Eye (tissue), 1 donor: ENCODE measurements around the gene CCDC93.
A peak's percentile ranks its signal among the peaks of the same experiment; 100 is the strongest.
"Not testable (repeated sequence)": the region's sequence is repeated elsewhere in the genome, so short reads cannot be mapped to it uniquely, and the experiment has no call there.

Experiments
- DNase-seq: peaks from one replicate; pipeline ENCODE4 v3.0.0-alpha.2; 2015

The CCDC93 gene

GRCh38 chr2:118044854-118045253, 31.0 kb upstream of the CCDC93 start:
- no peak for DNase-seq

- DNase-seq = no peak
Measured at GRCh38 chr2:118044103-118044716, 30.3 kb upstream of the CCDC93 start.

- no peak for DNase-seq
Measured at GRCh38 chr2:118040891-118041290, 27.0 kb upstream of the CCDC93 start.

- peak; percentile 63 for DNase-seq
Measured at GRCh38 chr2:118032169-118033013, 18.5 kb upstream of the CCDC93 start.

GRCh38 chr2:118031566-118031965, 17.7 kb upstream of the CCDC93 start:
- no peak for DNase-seq

- no peak for DNase-seq
Measured at GRCh38 chr2:118029025-118029424, 15.2 kb upstream of the CCDC93 start.

- DNase-seq = no peak
Measured at GRCh38 chr2:118021356-118021755, 7.5 kb upstream of the CCDC93 start.

- DNase-seq = no peak
Measured at GRCh38 chr2:118019821-118020220, 6.0 kb upstream of the CCDC93 start.

- no peak for DNase-seq
Measured at GRCh38 chr2:118016911-118017310, 3.0 kb upstream of the CCDC93 start.

- DNase-seq = not testable (repeated sequence)
Measured at GRCh38 chr2:118015761-118016160, 1.9 kb upstream of the CCDC93 start.

GRCh38 chr2:118014492-118014824, 588 bp upstream of the CCDC93 start:
- DNase-seq = no peak

GRCh38 chr2:118013221-118013723, 598 bp downstream of the CCDC93 start:
- no peak for DNase-seq

- no peak for DNase-seq
Measured at GRCh38 chr2:118012778-118013177, 1.1 kb downstream of the CCDC93 start.

GRCh38 chr2:118010473-118010872, 3.4 kb downstream of the CCDC93 start:
- no peak for DNase-seq

GRCh38 chr2:118006861-118007260, 7.0 kb downstream of the CCDC93 start:
- DNase-seq = no peak

GRCh38 chr2:118006326-118006725, 7.5 kb downstream of the CCDC93 start:
- DNase-seq = no peak

- peak; percentile 93 for DNase-seq
Measured at GRCh38 chr2:118003396-118003824, 10.5 kb downstream of the CCDC93 start.

GRCh38 chr2:118000041-118000440, 13.8 kb downstream of the CCDC93 start:
- DNase-seq = no peak

GRCh38 chr2:117997872-117998454, 15.9 kb downstream of the CCDC93 start:
- DNase-seq = no peak

GRCh38 chr2:117996525-117996924, 17.3 kb downstream of the CCDC93 start:
- DNase-seq = no peak

- no peak for DNase-seq
Measured at GRCh38 chr2:117994729-117995128, 19.1 kb downstream of the CCDC93 start.

- no peak for DNase-seq
Measured at GRCh38 chr2:117989854-117990438, 23.9 kb downstream of the CCDC93 start.

GRCh38 chr2:117987121-117987520, 26.7 kb downstream of the CCDC93 start:
- no peak for DNase-seq

GRCh38 chr2:117985092-117985491, 28.8 kb downstream of the CCDC93 start:
- DNase-seq = no peak
